Panc1 (cell line): ENCODE results near the gene FBXW7.

Experiments
- POLR2AphosphoS5 ChIP-seq: IDR thresholded peaks from 2 replicates; pipeline ENCODE4 v1.6.1; 2012; ENCODE audit warnings: mild to moderate bottlenecking, low read depth, low read length, moderate library complexity
- TCF7L2 ChIP-seq: IDR thresholded peaks from 2 replicates; pipeline ENCODE4 v1.6.1; 2011; ENCODE audit warnings: mild to moderate bottlenecking, low read depth, low read length, inconsistent platforms
- TF ChIP-seq, protein P1 (sequence below): fragments of 450-650 bp; IDR thresholded peaks from 2 replicates; pipeline ENCODE4 v1.5.1; 2017; ENCODE audit warnings: mild to moderate bottlenecking
- TF ChIP-seq, protein P2 (sequence below), 2 experiments: IDR thresholded peaks; 2 replicates each; pipeline ENCODE4 v1.6.1; 2011 to 2012; ENCODE audit warnings: low read depth in 2 of 2, control low read depth in 1 of 2, low read length in 1 of 2, mild to moderate bottlenecking in 1 of 2, moderate library complexity in 1 of 2; ENCODE audit not compliant: insufficient read depth in 1 of 2

DNA sequence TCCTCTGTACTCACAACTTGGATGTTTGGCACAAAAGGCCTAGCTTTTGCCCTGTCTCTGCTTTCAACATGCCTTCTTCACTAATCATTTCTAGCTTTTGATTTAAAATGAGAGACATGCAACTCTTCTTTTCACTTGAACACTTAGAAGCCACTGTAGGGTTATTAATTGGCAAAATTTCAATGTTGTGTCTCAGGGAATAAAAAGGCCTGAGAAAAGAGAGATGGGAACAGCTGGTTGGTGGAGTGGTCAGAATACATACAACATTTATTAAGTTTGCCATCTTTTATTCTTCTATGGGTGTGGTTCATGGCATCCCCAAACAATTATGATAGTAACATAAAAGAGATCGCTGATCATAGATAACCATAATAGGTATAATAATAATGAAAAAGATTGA lies 114.3 kb downstream of the FBXW7 start:
- TF ChIP-seq, protein P1, sequence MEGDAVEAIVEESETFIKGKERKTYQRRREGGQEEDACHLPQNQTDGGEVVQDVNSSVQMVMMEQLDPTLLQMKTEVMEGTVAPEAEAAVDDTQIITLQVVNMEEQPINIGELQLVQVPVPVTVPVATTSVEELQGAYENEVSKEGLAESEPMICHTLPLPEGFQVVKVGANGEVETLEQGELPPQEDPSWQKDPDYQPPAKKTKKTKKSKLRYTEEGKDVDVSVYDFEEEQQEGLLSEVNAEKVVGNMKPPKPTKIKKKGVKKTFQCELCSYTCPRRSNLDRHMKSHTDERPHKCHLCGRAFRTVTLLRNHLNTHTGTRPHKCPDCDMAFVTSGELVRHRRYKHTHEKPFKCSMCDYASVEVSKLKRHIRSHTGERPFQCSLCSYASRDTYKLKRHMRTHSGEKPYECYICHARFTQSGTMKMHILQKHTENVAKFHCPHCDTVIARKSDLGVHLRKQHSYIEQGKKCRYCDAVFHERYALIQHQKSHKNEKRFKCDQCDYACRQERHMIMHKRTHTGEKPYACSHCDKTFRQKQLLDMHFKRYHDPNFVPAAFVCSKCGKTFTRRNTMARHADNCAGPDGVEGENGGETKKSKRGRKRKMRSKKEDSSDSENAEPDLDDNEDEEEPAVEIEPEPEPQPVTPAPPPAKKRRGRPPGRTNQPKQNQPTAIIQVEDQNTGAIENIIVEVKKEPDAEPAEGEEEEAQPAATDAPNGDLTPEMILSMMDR = no peak
- TF ChIP-seq, protein P2, sequence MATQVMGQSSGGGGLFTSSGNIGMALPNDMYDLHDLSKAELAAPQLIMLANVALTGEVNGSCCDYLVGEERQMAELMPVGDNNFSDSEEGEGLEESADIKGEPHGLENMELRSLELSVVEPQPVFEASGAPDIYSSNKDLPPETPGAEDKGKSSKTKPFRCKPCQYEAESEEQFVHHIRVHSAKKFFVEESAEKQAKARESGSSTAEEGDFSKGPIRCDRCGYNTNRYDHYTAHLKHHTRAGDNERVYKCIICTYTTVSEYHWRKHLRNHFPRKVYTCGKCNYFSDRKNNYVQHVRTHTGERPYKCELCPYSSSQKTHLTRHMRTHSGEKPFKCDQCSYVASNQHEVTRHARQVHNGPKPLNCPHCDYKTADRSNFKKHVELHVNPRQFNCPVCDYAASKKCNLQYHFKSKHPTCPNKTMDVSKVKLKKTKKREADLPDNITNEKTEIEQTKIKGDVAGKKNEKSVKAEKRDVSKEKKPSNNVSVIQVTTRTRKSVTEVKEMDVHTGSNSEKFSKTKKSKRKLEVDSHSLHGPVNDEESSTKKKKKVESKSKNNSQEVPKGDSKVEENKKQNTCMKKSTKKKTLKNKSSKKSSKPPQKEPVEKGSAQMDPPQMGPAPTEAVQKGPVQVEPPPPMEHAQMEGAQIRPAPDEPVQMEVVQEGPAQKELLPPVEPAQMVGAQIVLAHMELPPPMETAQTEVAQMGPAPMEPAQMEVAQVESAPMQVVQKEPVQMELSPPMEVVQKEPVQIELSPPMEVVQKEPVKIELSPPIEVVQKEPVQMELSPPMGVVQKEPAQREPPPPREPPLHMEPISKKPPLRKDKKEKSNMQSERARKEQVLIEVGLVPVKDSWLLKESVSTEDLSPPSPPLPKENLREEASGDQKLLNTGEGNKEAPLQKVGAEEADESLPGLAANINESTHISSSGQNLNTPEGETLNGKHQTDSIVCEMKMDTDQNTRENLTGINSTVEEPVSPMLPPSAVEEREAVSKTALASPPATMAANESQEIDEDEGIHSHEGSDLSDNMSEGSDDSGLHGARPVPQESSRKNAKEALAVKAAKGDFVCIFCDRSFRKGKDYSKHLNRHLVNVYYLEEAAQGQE (IDR thresholded peaks at IDR 0.05; ENCODE audit: insufficient read depth in 1 of 2, low read depth in 2 of 2, low read length in 1 of 2) = no peak
- TF ChIP-seq TCF7L2 (no peak), POLR2AphosphoS5 (no peak)
